GM12891 (cell line): Measurements from ENCODE around the gene HIPK2.

Source experiments
- POLR2A ChIP-seq: IDR thresholded peaks from 2 replicates; pipeline ENCODE4 v1.6.1; 2011; ENCODE audit warnings: low read depth, low read length, control low read depth
- POLR2AphosphoS5 ChIP-seq: IDR thresholded peaks from 2 replicates; pipeline ENCODE4 v1.6.1; 2011; ENCODE audit warnings: low read depth, low read length, control low read depth
- POU2F2 ChIP-seq: IDR thresholded peaks from 2 replicates; pipeline ENCODE4 v1.6.1; 2011; ENCODE audit warnings: low read depth, mild to moderate bottlenecking, control low read depth, low read length, moderate library complexity
- SPI1 ChIP-seq: IDR thresholded peaks from 2 replicates; pipeline ENCODE4 v1.6.1; 2011; ENCODE audit warnings: low read depth, low read length, control low read depth
- TAF1 ChIP-seq: IDR thresholded peaks from 2 replicates; pipeline ENCODE4 v1.6.1; 2011; ENCODE audit warnings: low read depth, low read length, control low read depth

DNA sequence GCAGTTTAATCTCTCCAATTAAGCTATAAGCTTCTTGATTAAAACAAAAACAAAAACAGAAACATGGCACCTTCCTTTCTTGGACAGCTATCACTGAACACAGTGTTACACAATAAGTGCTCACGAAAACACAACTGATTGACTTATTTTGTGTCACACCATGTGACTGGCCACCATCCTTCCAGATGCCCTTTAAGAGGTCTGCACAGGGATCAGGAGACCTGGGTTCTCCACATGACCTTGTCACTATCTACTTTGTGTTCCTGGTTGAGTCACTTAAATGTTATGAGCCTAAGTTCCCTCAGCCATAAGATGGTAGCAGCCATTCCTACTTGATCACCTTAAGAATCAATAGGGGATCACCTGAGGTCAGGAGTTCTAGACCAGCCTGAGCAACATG is 120.1 kb downstream of the HIPK2 start:
- no peak for TF ChIP-seq POLR2AphosphoS5
- TF ChIP-seq POLR2A = no peak
- TF ChIP-seq TAF1 = no peak
- TF ChIP-seq SPI1 = no peak
- no peak for TF ChIP-seq POU2F2
